GM12891 (cell line): ENCODE measurements around the gene DCP1B.

Source experiments
- DNase-seq: peaks from one replicate; pipeline ENCODE4 v3.0.0; 2011; ENCODE audit warnings: low spot score; ENCODE audit not compliant: insufficient read length
- FAIRE-seq: peaks from 2 replicates; lab custom pipeline; 2011; peaks lifted over from hg19 to GRCh38; lab: Jason Lieb, UNC
- PAX5 ChIP-seq: IDR thresholded peaks from 2 replicates; pipeline ENCODE4 v1.6.1; 2011; ENCODE audit warnings: low read length, moderate library complexity, mild to moderate bottlenecking; ENCODE audit not compliant: insufficient read depth, severe bottlenecking
- POLR2A ChIP-seq: IDR thresholded peaks from 2 replicates; pipeline ENCODE4 v1.6.1; 2011; ENCODE audit warnings: low read depth, low read length, control low read depth
- POLR2AphosphoS5 ChIP-seq: IDR thresholded peaks from 2 replicates; pipeline ENCODE4 v1.6.1; 2011; ENCODE audit warnings: low read depth, low read length, control low read depth
- POU2F2 ChIP-seq: IDR thresholded peaks from 2 replicates; pipeline ENCODE4 v1.6.1; 2011; ENCODE audit warnings: low read depth, mild to moderate bottlenecking, control low read depth, low read length, moderate library complexity
- SPI1 ChIP-seq: IDR thresholded peaks from 2 replicates; pipeline ENCODE4 v1.6.1; 2011; ENCODE audit warnings: low read depth, low read length, control low read depth
- TAF1 ChIP-seq: IDR thresholded peaks from 2 replicates; pipeline ENCODE4 v1.6.1; 2011; ENCODE audit warnings: low read depth, low read length, control low read depth

Gene DCP1B

GRCh38 chr12:1931642-1932041, 72.6 kb downstream of the DCP1B start:
- no peak for DNase-seq
- TF ChIP-seq PAX5 (no peak), SPI1 (no peak), TAF1 (no peak), POU2F2 (no peak), POLR2AphosphoS5 (no peak), POLR2A (no peak)
- no peak for FAIRE-seq

GRCh38 chr12:1930803-1931597, 73.3 kb downstream of the DCP1B start:
- no peak for FAIRE-seq
- no peak for DNase-seq
- TF ChIP-seq POU2F2 (no peak), POLR2AphosphoS5 (no peak), SPI1 (no peak), TAF1 (no peak), POLR2A (no peak)

- DNase-seq = no peak
- TF ChIP-seq TAF1 = no peak
- TF ChIP-seq POU2F2 = no peak
- no peak for TF ChIP-seq POLR2A
- no peak for TF ChIP-seq PAX5
- peak; percentile 58 for TF ChIP-seq SPI1
- TF ChIP-seq POLR2AphosphoS5 = no peak
- FAIRE-seq = no peak
These were observed 74.1 kb downstream of the DCP1B start for GRCh38 chr12:1929985-1930802.

GRCh38 chr12:1929241-1929984, 74.8 kb downstream of the DCP1B start:
- no peak for TF ChIP-seq SPI1
- no peak for TF ChIP-seq TAF1
- no peak for TF ChIP-seq POLR2AphosphoS5
- no peak for TF ChIP-seq POU2F2
- TF ChIP-seq PAX5 = no peak
- TF ChIP-seq POLR2A = no peak
- DNase-seq (no peak), FAIRE-seq (no peak)

GRCh38 chr12:1928439-1929121, 75.7 kb downstream of the DCP1B start:
- FAIRE-seq (peak; percentile 43), DNase-seq (no peak)
- no peak for TF ChIP-seq POU2F2
- TF ChIP-seq POLR2A = no peak
- no peak for TF ChIP-seq POLR2AphosphoS5
- no peak for TF ChIP-seq PAX5
- TF ChIP-seq TAF1 = no peak
- no peak for TF ChIP-seq SPI1

GRCh38 chr12:1927751-1928351, 76.4 kb downstream of the DCP1B start:
- no peak for FAIRE-seq
- DNase-seq = no peak

GRCh38 chr12:1927051-1927680, 77.1 kb downstream of the DCP1B start:
- TF ChIP-seq SPI1 (no peak), POU2F2 (no peak), TAF1 (no peak), POLR2A (no peak), POLR2AphosphoS5 (no peak), PAX5 (no peak)
- DNase-seq (no peak), FAIRE-seq (peak; percentile 58)

More at GRCh38 chr12:1927751-1928351, 76.4 kb downstream of the DCP1B start:
- TF ChIP-seq TAF1 (no peak), POLR2A (no peak), POLR2AphosphoS5 (no peak), SPI1 (no peak), PAX5 (no peak), POU2F2 (no peak)
